Omental fat pad (tissue), 4 donors: Measurements from ENCODE around the gene PRCC. TPM values are rescaled to one million over a fixed set of nuclear protein-coding genes. Genes with fewer than 3 reads are reported as not detected.

Experiments used
- ATAC-seq: fragments of 150-250 bp; one replicate; pipeline ENCODE4 v1.9.1; 2016; ENCODE audit warnings: mild to moderate bottlenecking, moderate library complexity; ENCODE audit not compliant: low FRiP score
- DNase-seq: peaks from one replicate; pipeline ENCODE4 v3.0.0-alpha.2; 2019; ENCODE audit warnings: low spot score
- CTCF ChIP-seq, 3 donors: fragments of 450-650 bp; IDR thresholded peaks; one replicate each; pipeline ENCODE4 v1.5.1; 2016 to 2017; ENCODE audit warnings: antibody characterized with exemption in 3 of 3, mild to moderate bottlenecking in 3 of 3, moderate library complexity in 2 of 3
- total RNA-seq, 4 donors: library from RNA; depleted of rRNA; stranded (reverse); fragments of >200 nt; gene quantifications; one replicate each; pipeline ENCODE4 v1.1.0, GENCODE V29; 2016

PRCC gene
- total RNA-seq, 4 donors from 2014 or later: 25.5 to 34.7 (median 28.2) TPM

- no peak for DNase-seq
- no peak for ATAC-seq
- no peak for TF ChIP-seq CTCF (IDR thresholded peaks at IDR 0.05)
Measured at GRCh38 chr1:156849151-156849496, 81.8 kb downstream of the PRCC start.

Other genes starting within 250 kb of the PRCC start
- gene IQGAP3, start 195.0 kb upstream of the PRCC start, total RNA-seq: 1 to 10 TPM in 1 of 4 donors, under 1 TPM in 3; 0.16 to 4.2 (median 0.23) TPM
- gene TTC24, start 187.8 kb upstream of the PRCC start, total RNA-seq: not detected
- gene NAXE, start 175.8 kb upstream of the PRCC start, total RNA-seq: 10 to 100 TPM; 49.4 to 71.5 (median 58.9) TPM
- 10 to 100 TPM; 30.2 to 77.5 (median 35.5) TPM for gene GPATCH4, start 166.1 kb upstream of the PRCC start, total RNA-seq
- 1 to 10 TPM in 1 of 4 donors, not detected in 3; 2.8 TPM for gene HAPLN2, start 148.1 kb upstream of the PRCC start, total RNA-seq
- not detected for gene BCAN, start 125.4 kb upstream of the PRCC start, total RNA-seq
- 10 to 100 TPM; 17.4 to 76.4 (median 27.7) TPM for gene NES, start 90.1 kb upstream of the PRCC start, total RNA-seq
- 1 to 10 TPM in 3 of 4 donors, not detected in 1; 4.5 to 8.8 (median 8.8) TPM for gene CRABP2, start 62.0 kb upstream of the PRCC start, total RNA-seq
- 10 to 100 TPM; 12.1 to 25.4 (median 18.8) TPM for gene METTL25B, start 39.1 kb upstream of the PRCC start, total RNA-seq
- gene ISG20L2, start 38.8 kb upstream of the PRCC start, total RNA-seq: 10 to 100 TPM; 19.8 to 34.1 (median 28.2) TPM
- 10 to 100 TPM; 45.0 to 74.4 (median 69.8) TPM for gene MRPL24, start 26.4 kb upstream of the PRCC start, total RNA-seq
- 100 to 1,000 TPM; 124 to 242 (median 137) TPM for gene HDGF, start 15.9 kb upstream of the PRCC start, total RNA-seq
- 1 to 10 TPM; 2.2 to 6.5 (median 3.7) TPM for gene SH2D2A, start 49.3 kb downstream of the PRCC start, total RNA-seq
- under 1 TPM in 3 of 4 donors, not detected in 1; 0.06 to 0.12 (median 0.09) TPM for gene INSRR, start 91.6 kb downstream of the PRCC start, total RNA-seq
- gene NTRK1, start 93.3 kb downstream of the PRCC start, total RNA-seq: 1 to 10 TPM; 1.3 to 6.3 (median 1.6) TPM
- 10 to 100 TPM in 2 of 4 donors, 1 to 10 TPM in 2; 5.4 to 29.5 (median 9.0) TPM for gene PEAR1, start 126.2 kb downstream of the PRCC start, total RNA-seq
- gene LRRC71, start 153.1 kb downstream of the PRCC start, total RNA-seq: not detected